H1 (cell line): ENCODE data around the gene CD247. TPM values are rescaled to one million over a fixed set of nuclear protein-coding genes. Genes with fewer than 3 reads are reported as not detected.

Source experiments
- BRCA1 ChIP-seq: IDR thresholded peaks from 2 replicates; pipeline ENCODE4 v1.6.1; 2012; ENCODE audit warnings: low read depth, low read length, improper control_type of control experiment
- CBX5 ChIP-seq: fragments of 300-800, 300-1000 bp; sonication (generic); IDR thresholded peaks from 2 replicates; pipeline ENCODE4 v1.7.1; 2016; ENCODE audit warnings: antibody characterized with exemption, low read length, low read depth
- CEBPB ChIP-seq: IDR thresholded peaks from 2 replicates; pipeline ENCODE4 v1.6.1; 2012; ENCODE audit warnings: low read depth, low read length
- CTBP2 ChIP-seq: IDR thresholded peaks from 2 replicates; pipeline ENCODE4 v1.7.0; 2011; ENCODE audit warnings: borderline replicate concordance, mild to moderate bottlenecking, moderate library complexity, mixed read lengths, low read length; ENCODE audit not compliant: insufficient read depth, insufficient read length
- EGR1 ChIP-seq: IDR thresholded peaks from 2 replicates; pipeline ENCODE4 v1.6.1; 2011; ENCODE audit warnings: low read depth, low read length, borderline replicate concordance
- FOSL1 ChIP-seq: IDR thresholded peaks from 2 replicates; pipeline ENCODE4 v1.6.1; 2011; ENCODE audit warnings: mild to moderate bottlenecking, low read depth, low read length, moderate library complexity; ENCODE audit not compliant: insufficient read depth
- GABPA ChIP-seq: IDR thresholded peaks from 2 replicates; pipeline ENCODE4 v1.6.1; 2011; ENCODE audit warnings: mild to moderate bottlenecking, low read length, moderate library complexity, borderline replicate concordance; ENCODE audit not compliant: insufficient read depth
- HDAC2 ChIP-seq, 2 experiments: fragments of 300-600 bp in 1 of 2; sonication (generic) in 1 of 2; IDR thresholded peaks; 2 replicates each; pipeline ENCODE4 v1.6.1; 2011 to 2012; ENCODE audit warnings: low read depth in 2 of 2, low read length in 2 of 2, mild to moderate bottlenecking in 2 of 2, moderate library complexity in 2 of 2, borderline replicate concordance in 1 of 2, inconsistent platforms in 1 of 2
- HDAC6 ChIP-seq: IDR thresholded peaks from one replicate; pipeline ENCODE4 v1.7.1; 2012; ENCODE audit warnings: low read depth, mild to moderate bottlenecking, inconsistent platforms, low read length, moderate library complexity
- KDM1A ChIP-seq: fragments of 200-600, 300-600 bp; sonication (generic); IDR thresholded peaks from 2 replicates; pipeline ENCODE4 v1.7.1; 2016; ENCODE audit warnings: mild to moderate bottlenecking, low read length, borderline replicate concordance
- KDM4A ChIP-seq: IDR thresholded peaks from one replicate; pipeline ENCODE4 v1.7.1; 2012; ENCODE audit warnings: low read depth, mild to moderate bottlenecking, moderate library complexity, low read length, inconsistent platforms; ENCODE audit not compliant: severe bottlenecking
- MAFK ChIP-seq: IDR thresholded peaks from 2 replicates; pipeline ENCODE4 v1.6.1; 2012; ENCODE audit warnings: low read depth, mild to moderate bottlenecking, improper control_type of control experiment, low read length
- NANOG ChIP-seq: IDR thresholded peaks from 2 replicates; pipeline ENCODE4 v1.6.1; 2011; ENCODE audit warnings: low read length, low read depth, mild to moderate bottlenecking, inconsistent platforms; ENCODE audit not compliant: insufficient read depth, poor library complexity, severe bottlenecking
- PHF8 ChIP-seq: fragments of 200-600 bp; sonication (generic); conservative IDR thresholded peaks from 2 replicates; pipeline ENCODE4 v1.7.1; 2012; ENCODE audit warnings: low read depth, mild to moderate bottlenecking, inconsistent platforms, low read length, moderate library complexity
- POLR2A ChIP-seq, 2 experiments: IDR thresholded peaks; 1 replicate in 1 of 2; 2 replicates in 1 of 2; pipeline ENCODE4 v1.6.1; 2011; ENCODE audit warnings: low read depth in 2 of 2, low read length in 2 of 2, mild to moderate bottlenecking in 2 of 2; ENCODE audit errors: control extremely low read depth in 1 of 2
- RAD21 ChIP-seq, 2 experiments: IDR thresholded peaks in 1 of 2; conservative IDR thresholded peaks in 1 of 2; 2 replicates each; pipeline ENCODE4 v1.6.1; 2011; ENCODE audit warnings: low read depth in 2 of 2, low read length in 2 of 2, improper control_type of control experiment in 1 of 2, inconsistent platforms in 1 of 2, mild to moderate bottlenecking in 1 of 2, moderate library complexity in 1 of 2
- RBBP5 ChIP-seq: IDR thresholded peaks from 2 replicates; pipeline ENCODE4 v1.7.1; 2012; ENCODE audit warnings: low read depth, mild to moderate bottlenecking, inconsistent platforms, low read length, moderate library complexity, borderline replicate concordance
- RXRA ChIP-seq: IDR thresholded peaks from 2 replicates; pipeline ENCODE4 v1.6.1; 2011; ENCODE audit warnings: low read depth, mild to moderate bottlenecking, low read length, moderate library complexity; ENCODE audit not compliant: insufficient read depth
- SIN3A ChIP-seq, 2 experiments: IDR thresholded peaks in 1 of 2; conservative IDR thresholded peaks in 1 of 2; 2 replicates each; pipeline ENCODE4 v1.6.1; 2011 to 2012; ENCODE audit warnings: low read length in 2 of 2, improper control_type of control experiment in 1 of 2, low read depth in 1 of 2, mild to moderate bottlenecking in 1 of 2
- SP2 ChIP-seq: IDR thresholded peaks from 2 replicates; pipeline ENCODE4 v1.6.1; 2012; ENCODE audit warnings: mild to moderate bottlenecking, low read length, inconsistent platforms
- SRF ChIP-seq: IDR thresholded peaks from 2 replicates; pipeline ENCODE4 v1.6.1; 2011; ENCODE audit warnings: mild to moderate bottlenecking, low read depth, low read length, moderate library complexity
- SUZ12 ChIP-seq: fragments of 200-600 bp; sonication (generic); IDR thresholded peaks from 2 replicates; pipeline ENCODE4 v1.6.1; 2012; ENCODE audit warnings: mild to moderate bottlenecking, inconsistent platforms, low read length, moderate library complexity, mixed read lengths
- TEAD4 ChIP-seq: IDR thresholded peaks from 2 replicates; pipeline ENCODE4 v1.6.1; 2012; ENCODE audit warnings: low read depth, low read length, inconsistent platforms, mixed read lengths
- polyA plus RNA-seq, 7 experiments: library from polyadenylated mRNA; depleted of rRNA in 3 of 7; stranded (reverse) in 5 of 7; unstranded in 2 of 7; fragments of >200 nt in 5 of 7; fragments of 200-250 nt in 2 of 7; gene quantifications; 1 replicate in 5 of 7; 2 replicates in 1 of 7; 4 replicates in 1 of 7; pipeline versions ENCODE4 v1.2.1 to v1.2.3, GENCODE V29; 2011 to 2013; ENCODE audit warnings: missing spikeins in 2 of 7, mixed read lengths in 2 of 7
- total RNA-seq: library from RNA; stranded (reverse); fragmentation: NEBNext Ultra II Directional; extraction: Animal tissue kit (Norgen Biotek cat#: 25700); gene quantifications from 2 replicates; pipeline ENCODE4 v1.2.1, GENCODE V29; 2021

Gene CD247
- total and polyA plus RNA-seq, 2 of the 8 experiments (the other 6 are each of a cell fraction or from before 2014, with no cell fraction given) = 2.0 to 2.2 TPM

GRCh38 chr1:167553136-167554027 is 35.1 kb upstream of the CD247 start, which contains the start of gene CREG1 (continued):
- peak; percentile 80 for TF ChIP-seq PHF8
- TF ChIP-seq NANOG = no peak
- no peak; a peak in 1 of 4 replicates for TF ChIP-seq SIN3A (conservative IDR thresholded peaks at IDR 0.05 in 1 of 2, IDR thresholded peaks at IDR 0.05 in 1 of 2; ENCODE audit: low read depth in 1 of 2, low read length in 2 of 2)
- peak; percentile 94 for TF ChIP-seq KDM4A
- no peak for TF ChIP-seq HDAC6
- TF ChIP-seq POLR2A (IDR thresholded peaks at IDR 0.05; ENCODE audit: control extremely low read depth in 1 of 2, low read depth in 2 of 2, low read length in 2 of 2) = peak; percentile 84 to 94
- no peak for TF ChIP-seq RAD21 (IDR thresholded peaks at IDR 0.05 in 1 of 2, conservative IDR thresholded peaks at IDR 0.05 in 1 of 2; ENCODE audit: low read depth in 2 of 2, low read length in 2 of 2)
- TF ChIP-seq CEBPB = peak; percentile 80
- no peak for TF ChIP-seq FOSL1
- no peak for TF ChIP-seq EGR1
- peak; percentile 98; the same call in 1 of the 2 replicates for TF ChIP-seq RBBP5
- TF ChIP-seq KDM1A = no peak
- TF ChIP-seq RXRA = no peak
- peak; percentile 24 to 68; a peak in 1 of 4 replicates for TF ChIP-seq HDAC2 (IDR thresholded peaks at IDR 0.05; ENCODE audit: borderline replicate concordance in 1 of 2, low read depth in 2 of 2, low read length in 2 of 2)
- TF ChIP-seq SP2 = no peak
- no peak for TF ChIP-seq SUZ12
- TF ChIP-seq MAFK = no peak
- TF ChIP-seq SRF = no peak
- TF ChIP-seq CBX5 = no peak
- TF ChIP-seq BRCA1 = no peak
- TF ChIP-seq GABPA = peak; percentile 51; the same call in 1 of the 2 replicates
- peak; percentile 54; the same call in 1 of the 2 replicates for TF ChIP-seq TEAD4
- no peak for TF ChIP-seq CTBP2
